GM23248 (cell line): ENCODE measurements around the gene SEMA3C.

Experiments
- EZH2 ChIP-seq: fragments of 200-600 bp; sonication (generic); IDR thresholded peaks from 2 replicates; pipeline ENCODE4 v1.6.1; 2018; ENCODE audit warnings: antibody characterized with exemption, mild to moderate bottlenecking; ENCODE audit not compliant: insufficient read depth, poor library complexity, severe bottlenecking
- EZH2phosphoT487 ChIP-seq: fragments of 200-600 bp; sonication (generic); IDR thresholded peaks from 2 replicates; pipeline ENCODE4 v1.6.1; 2018; ENCODE audit warnings: antibody characterized with exemption, moderate library complexity, mild to moderate bottlenecking, low read depth; ENCODE audit not compliant: insufficient read depth

DNA sequence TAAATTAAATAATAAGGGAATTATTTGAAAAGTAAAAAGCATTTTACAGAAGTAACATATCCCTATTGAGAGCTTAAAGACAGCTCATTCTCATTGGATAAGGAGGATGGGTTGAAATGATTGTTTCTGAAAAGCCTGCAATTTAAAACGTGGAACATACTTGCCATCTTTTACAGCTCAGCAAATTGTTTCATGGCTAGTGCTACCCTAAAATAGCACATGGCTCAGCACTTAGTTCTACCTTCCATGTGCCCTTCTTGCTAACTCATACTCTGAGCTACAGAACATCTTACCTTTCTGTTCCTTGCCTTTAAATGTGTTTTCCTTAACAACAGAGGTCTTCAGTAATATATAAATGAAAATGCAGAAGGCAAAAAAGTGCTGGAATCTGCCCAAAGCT, 8.6 kb downstream of the SEMA3C start:
- TF ChIP-seq EZH2phosphoT487, result no peak
- no peak for TF ChIP-seq EZH2
